Measurements from ENCODE around the gene AIP.

- TF ChIP-seq CTCF (IDR thresholded peaks at IDR 0.05) (no peak), POLR2A (IDR thresholded peaks at IDR 0.05) (no peak)
These were observed 46.3 kb upstream of the AIP start for GRCh38 chr11:67436459-67437081.
